PC-3 (cell line): ENCODE data around the gene ARHGAP9. TPM values are rescaled to one million over a fixed set of nuclear protein-coding genes. Genes with fewer than 3 reads are reported as not detected.

ENCODE experiments used
- ATAC-seq: fragments of 200-7000 bp; cut with Tn5 transposase; 2 replicates; pipeline ENCODE4 v1.9.1; 2020; ENCODE audit warnings: mild to moderate bottlenecking, moderate library complexity
- BruUV-seq: library from RNA; stranded (reverse); fragments of 400-500 nt; replicated peaks from 2 replicates; lab custom pipeline; 2021; lab: Mats Ljungman, UMichigan
- CTCF ChIA-PET: fragments of 300-600 bp; sonication (Branson Sonifier 250); formaldehyde crosslinking; loops from one replicate; lab custom pipeline; 2022; ENCODE audit warnings: antibody characterized with exemption; lab: Charles Lee
- POLR2A ChIA-PET: fragments of 300-600 bp; sonication (Branson Sonifier 250); formaldehyde crosslinking; loops from one replicate; lab custom pipeline; 2022; ENCODE audit warnings: antibody characterized with exemption; ENCODE audit not compliant: unreplicated experiment; lab: Charles Lee
- DNase-seq: peaks from one replicate; pipeline ENCODE4 v3.0.0-alpha.2; 2015
- H2AFZ ChIP-seq: fragments of 300-600 bp; sonication (generic); 2 replicates; pipeline ENCODE4 v1.6.0; 2016; ENCODE audit warnings: antibody characterized with exemption, low read length
- H3F3A ChIP-seq: fragments of 300-600 bp; sonication (generic); one replicate; pipeline ENCODE4 v1.6.0; 2017; ENCODE audit warnings: antibody characterized with exemption, low read length, control low read depth, mild to moderate bottlenecking; ENCODE audit not compliant: unreplicated experiment
- H3K27ac ChIP-seq: fragments of 300-600 bp; sonication (generic); 2 replicates; pipeline ENCODE4 v1.5.1; 2016; ENCODE audit warnings: mild to moderate bottlenecking, low read length
- H3K27me3 ChIP-seq: fragments of 300-600 bp; sonication (generic); 2 replicates; pipeline ENCODE4 v1.6.1; 2016; ENCODE audit warnings: low read length, mixed read lengths
- H3K36me3 ChIP-seq: fragments of 300-600 bp; sonication (generic); 2 replicates; pipeline ENCODE4 v1.6.1; 2016; ENCODE audit warnings: low read depth, mixed run types, low read length, mixed read lengths
- H3K4me1 ChIP-seq: fragments of 300-600 bp; sonication (generic); 2 replicates; pipeline ENCODE4 v1.5.1; 2016; ENCODE audit warnings: low read length; ENCODE audit not compliant: insufficient read depth
- H3K4me2 ChIP-seq: fragments of 300-600 bp; sonication (generic); 2 replicates; pipeline ENCODE4 v1.6.0; 2016; ENCODE audit warnings: low read length
- H3K4me3 ChIP-seq: fragments of 300-600 bp; sonication (generic); 2 replicates; pipeline ENCODE4 v1.5.1; 2016; ENCODE audit warnings: mild to moderate bottlenecking, low read length, mixed read lengths
- H3K79me2 ChIP-seq: fragments of 300-600 bp; sonication (generic); 2 replicates; pipeline ENCODE4 v1.6.1; 2017; ENCODE audit warnings: low read length, mixed read lengths
- H3K9ac ChIP-seq: fragments of 300-600 bp; sonication (generic); 2 replicates; pipeline ENCODE4 v1.6.0; 2016; ENCODE audit warnings: mild to moderate bottlenecking, low read length
- H3K9me2 ChIP-seq: fragments of 300-600 bp; sonication (generic); replicated peaks from 2 replicates; pipeline ENCODE4 v1.6.1; 2016; ENCODE audit warnings: mixed run types, low read length, mixed read lengths
- H3K9me3 ChIP-seq: fragments of 300-600 bp; sonication (generic); 2 replicates; pipeline ENCODE4 v1.6.1; 2016; ENCODE audit warnings: low read length, mixed read lengths
- H4K20me1 ChIP-seq: fragments of 300-600 bp; sonication (generic); 2 replicates; pipeline ENCODE4 v1.6.1; 2016; ENCODE audit warnings: low read length, mixed read lengths
- CTCF ChIP-seq: fragments of 300-600 bp; sonication (generic); conservative IDR thresholded peaks from 2 replicates; pipeline ENCODE4 v1.5.1; 2017; ENCODE audit warnings: antibody characterized with exemption, low read depth, mild to moderate bottlenecking, low read length
- EZH2 ChIP-seq: fragments of 300-600 bp; sonication (generic); IDR thresholded peaks from one replicate; pipeline ENCODE4 v1.6.1; 2017; ENCODE audit warnings: antibody characterized with exemption, mild to moderate bottlenecking, low read length; ENCODE audit not compliant: unreplicated experiment
- EZH2phosphoT487 ChIP-seq: fragments of 300-600 bp; sonication (generic); IDR thresholded peaks from 2 replicates; pipeline ENCODE4 v1.6.1; 2018; ENCODE audit warnings: mild to moderate bottlenecking, antibody characterized with exemption, low read length, borderline replicate concordance
- intact Hi-C: fragments of 100-400 bp; cut with micrococcal nuclease; formaldehyde crosslinking; loops from 2 replicates; pipeline ENCODE4 v1.9.0; 2023
- total RNA-seq: library from RNA; depleted of rRNA; stranded (reverse); fragments of >200 nt; gene quantifications from 2 replicates; pipeline ENCODE4 v1.2.3, GENCODE V29; 2014

The ARHGAP9 gene
- total RNA-seq, 1 experiment from 2014 or later: not detected

DNA sequence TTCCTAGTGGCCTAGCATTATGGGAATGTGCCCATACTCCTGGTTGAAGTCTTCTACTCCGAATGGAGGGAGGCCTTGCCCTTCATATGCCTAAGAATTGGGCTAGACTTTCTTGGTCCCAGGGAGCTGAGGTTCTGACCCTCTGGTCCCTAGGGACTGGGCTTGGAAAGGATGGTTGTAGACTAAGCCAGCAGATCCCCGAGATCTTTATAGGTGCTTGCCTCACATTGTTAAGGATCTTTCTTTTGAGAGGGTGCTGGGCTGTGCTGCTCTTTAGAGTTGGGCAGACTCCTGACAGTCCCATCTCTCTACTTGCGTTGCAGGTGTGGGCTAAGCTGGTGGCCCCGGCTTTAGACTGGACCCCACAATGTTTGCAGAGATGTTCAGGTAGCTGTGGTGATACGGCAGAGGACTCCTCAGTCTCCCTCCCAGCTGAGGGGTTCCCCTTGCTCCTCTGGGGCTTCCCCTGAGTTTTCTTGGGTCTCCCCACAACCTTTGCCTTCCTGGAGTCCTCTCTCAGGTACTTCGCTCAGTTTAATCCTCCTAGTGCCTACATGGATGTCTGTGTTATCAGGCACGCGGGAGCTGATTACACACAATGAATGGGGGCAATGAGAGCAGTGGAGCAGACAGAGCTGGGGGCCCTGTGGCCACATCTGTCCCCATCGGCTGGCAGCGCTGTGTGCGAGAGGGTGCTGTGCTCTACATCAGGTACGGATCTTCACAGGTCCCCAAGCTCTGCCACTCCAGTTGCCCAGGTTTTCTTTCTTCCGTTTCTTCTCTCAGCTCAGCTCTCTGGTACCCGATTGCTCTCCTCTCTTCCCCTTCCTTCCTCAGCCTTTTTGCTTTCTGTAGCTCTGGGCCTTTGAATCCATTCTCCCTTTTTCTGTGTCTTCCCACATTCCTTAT is 44.3 kb upstream of the ARHGAP9 start:
- Histone ChIP-seq H2AFZ (no peak overlapping the region), H3F3A (no peaks in the 10 kb centered on the region), H3K27me3 (no peaks in the 10 kb centered on the region), H3K4me1 (peaks cover 37% of the 10 kb centered on the region), H3K4me2 (peak overlapping the region; percentile 87), H3K36me3 (peaks cover 26% of the 10 kb centered on the region), H3K4me3 (peak overlapping the region; percentile 71), H3K9ac (peak overlapping the region; percentile 50), H4K20me1 (peaks cover 12% of the 10 kb centered on the region), H3K9me2 (no peaks in the 10 kb centered on the region), H3K79me2 (peaks cover 38% of the 10 kb centered on the region), H3K27ac (peak overlapping the region; percentile 4; the same call in 1 of the 2 replicates), H3K9me3 (no peaks in the 10 kb centered on the region)
- CTCF ChIA-PET: interaction anchor here (0.6 to 1.0 kb wide), 2 partner anchors 203 to 213 kb away, joined by 3 to 12 read pairs; no protein-coding TSS in a partner anchor
- TF ChIP-seq CTCF (no peak), EZH2phosphoT487 (no peak), EZH2 (no peak)
- intact Hi-C loops: no loop called here
- ATAC-seq (no peak), DNase-seq (no peak)
- no TSS peak for BruUV-seq
- POLR2A ChIA-PET: no interaction called here

DNA sequence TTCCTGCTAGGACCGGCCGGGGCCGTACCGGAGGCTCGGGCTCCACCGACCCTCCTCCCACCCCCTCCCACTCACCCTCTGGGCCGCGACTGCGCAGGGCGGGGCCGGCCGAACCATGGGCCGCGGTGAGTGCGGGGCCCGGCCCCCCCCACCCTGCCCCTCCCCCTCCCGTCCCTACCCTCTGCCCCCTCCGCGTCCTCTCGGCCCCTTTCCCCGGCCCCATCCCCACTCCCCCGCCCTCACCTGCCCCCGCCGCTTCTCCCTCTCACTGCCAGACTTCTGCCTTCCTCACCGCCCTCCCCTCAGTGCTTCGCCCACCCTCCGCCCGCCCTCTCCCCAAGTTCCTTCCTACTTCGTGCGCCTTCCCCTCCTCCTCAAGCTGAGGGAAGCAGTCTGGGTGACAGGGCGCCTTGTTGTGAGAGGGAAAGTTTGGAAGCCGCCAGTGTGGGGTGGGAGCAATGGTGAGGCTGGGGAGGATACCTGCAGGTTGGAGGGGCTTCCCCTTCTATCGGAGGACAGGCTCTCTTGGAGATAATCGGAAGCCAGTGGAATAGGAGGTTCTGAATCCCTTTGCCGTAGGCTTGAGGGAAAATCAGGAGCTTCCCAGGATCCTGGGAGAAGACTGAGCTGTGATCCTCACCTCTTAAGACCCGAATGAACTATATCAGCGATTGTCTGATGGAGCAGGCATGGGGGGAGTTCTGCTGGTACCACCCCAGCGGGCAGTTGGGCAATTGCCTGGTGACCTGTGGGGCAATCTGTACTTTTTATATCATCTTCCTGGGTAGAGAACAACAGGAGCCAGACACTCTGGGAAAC is 43.4 kb upstream of the ARHGAP9 start:
- peaks cover 39% of the 10 kb centered on the region for H3K4me1 ChIP-seq
- CTCF ChIA-PET: interaction anchor here (0.6 kb wide), 1 partner anchor 214 kb away, joined by 12 read pairs; no protein-coding TSS in a partner anchor

More for the DNA sequence above, 43.4 kb upstream of the ARHGAP9 start:
- DNase-seq: peak; percentile 46
- peaks cover 47% of the 10 kb centered on the region for H3K79me2 ChIP-seq
- no peaks in the 10 kb centered on the region for H3K9me3 ChIP-seq
- H4K20me1 ChIP-seq: peaks cover 21% of the 10 kb centered on the region
- peak; percentile 1 for ATAC-seq
- H2AFZ ChIP-seq: no peak overlapping the region
- H3K27ac ChIP-seq: peak overlapping the region; percentile 77
- H3K9ac ChIP-seq: peak overlapping the region; percentile 75
- TSS peak; percentile 30 for BruUV-seq
- TF ChIP-seq CTCF (no peak), EZH2 (no peak)
- intact Hi-C loops: no loop called here
- H3F3A ChIP-seq: no peaks in the 10 kb centered on the region
- no peaks in the 10 kb centered on the region for H3K9me2 ChIP-seq
- H3K4me2 ChIP-seq: peak overlapping the region; percentile 87
- H3K27me3 ChIP-seq: no peaks in the 10 kb centered on the region
- peak overlapping the region; percentile 71 for H3K4me3 ChIP-seq
- peaks cover 26% of the 10 kb centered on the region for H3K36me3 ChIP-seq
- POLR2A ChIA-PET: no interaction called here
